Aorta (tissue), 5 donors: Measurements from ENCODE around the gene TMEM141. TPM values are rescaled to one million over a fixed set of nuclear protein-coding genes. Genes with fewer than 3 reads are reported as not detected.
"Not testable (repeated sequence)": the region's sequence is repeated elsewhere in the genome, so short reads cannot be mapped to it uniquely, and the experiment has no call there.

ENCODE experiments used
- ATAC-seq: fragments of 200-7000 bp; cut with Tn5 transposase; one replicate; pipeline ENCODE4 v1.9.1; 2022; ENCODE audit warnings: moderate library complexity; ENCODE audit not compliant: low FRiP score
- DNase-seq, 2 donors: peaks; one replicate each; pipeline ENCODE4 v3.0.0-alpha.2; 2020
- H3K27ac ChIP-seq, 2 donors: one replicate each; pipeline ENCODE4 v1.5.1; 2013; ENCODE audit warnings: low read length in 2 of 2, mild to moderate bottlenecking in 2 of 2, moderate library complexity in 2 of 2, control low read depth in 1 of 2, inconsistent platforms in 1 of 2, low read depth in 1 of 2
- H3K27me3 ChIP-seq, 2 donors: one replicate each; pipeline ENCODE4 v1.6.1; 2013; ENCODE audit warnings: control low read depth in 1 of 2, low read length in 1 of 2, mild to moderate bottlenecking in 1 of 2, moderate library complexity in 1 of 2; ENCODE audit not compliant: insufficient read depth in 2 of 2, control insufficient read depth in 1 of 2
- H3K36me3 ChIP-seq, 2 donors: one replicate each; pipeline ENCODE4 v1.6.1; 2013; ENCODE audit warnings: control low read depth in 1 of 2, low read length in 1 of 2, mild to moderate bottlenecking in 1 of 2; ENCODE audit not compliant: insufficient read depth in 2 of 2, control insufficient read depth in 1 of 2
- H3K4me1 ChIP-seq, 2 donors: one replicate each; pipeline ENCODE4 v1.6.1; 2013; ENCODE audit warnings: low read length in 2 of 2, control low read depth in 1 of 2, mild to moderate bottlenecking in 1 of 2, moderate library complexity in 1 of 2; ENCODE audit not compliant: insufficient read depth in 2 of 2, control insufficient read depth in 1 of 2
- H3K4me3 ChIP-seq, 2 donors: one replicate each; pipeline ENCODE4 v1.5.1; 2013; ENCODE audit warnings: low read length in 2 of 2, control low read depth in 1 of 2, mild to moderate bottlenecking in 1 of 2
- H3K9me3 ChIP-seq: one replicate; pipeline ENCODE4 v1.6.1; 2013; ENCODE audit warnings: mild to moderate bottlenecking, low read length; ENCODE audit not compliant: control insufficient read depth
- WGBS, 2 donors: extraction: QIAGEN DNeasy Blood & Tissue Kit; methylation state at CpG; one replicate each; pipeline ENCODE4 v1.1.7; 2013; 5-methylcytosine and 5-hydroxymethylcytosine counted together
- intact Hi-C, 2 donors: fragments of 100-400 bp; cut with DNase I; formaldehyde crosslinking; loops; one replicate each; pipeline versions ENCODE4 v1.14.2 to v1.15.0; 2022
- polyA plus RNA-seq, 2 donors: library from polyadenylated mRNA; stranded (reverse); fragments of 200-250 nt; gene quantifications; one replicate each; pipeline ENCODE4 v1.2.3, GENCODE V29; 2013
- total RNA-seq, 2 donors: library from RNA; stranded (reverse); fragmentation: NEBNext Ultra II Directional; extraction: Animal tissue kit (Norgen Biotek cat#: 25700); gene quantifications; one replicate each; pipeline ENCODE4 v1.2.1, GENCODE V29; 2021
- donor health status: healthy with polysubstance abuse.
- donor health status: Bipolar disorder and iron deficiency.
- donor health status: DM: no; HTN: no; CAD: no.
- donor health status: DM: no; HTN: no; CAD: no.
- donor health status: DM: yes; HTN: yes; CAD: no.

Gene TMEM141
- total and polyA plus RNA-seq, 4 donors: 26.6 to 95.8 (median 42.0) TPM

- ATAC-seq (no peak), DNase-seq (peak; percentile 42 to 59)
- Histone ChIP-seq H3K27ac (no peak overlapping the region), H3K4me3 (no peak overlapping the region), H3K36me3 (no peaks in the 10 kb centered on the region), H3K9me3 (no peaks in the 10 kb centered on the region), H3K27me3 (no peaks in the 10 kb centered on the region), H3K4me1 (no peaks in the 10 kb centered on the region)
- intact Hi-C loops: loop anchor here in 1 of 2 donors (5.0 kb wide), 1 partner anchor 148 kb away; the partner anchor contains the start of gene FBXW5
- 86 to 88% methylated on average over 14 of the region's 14 CpGs for WGBS, 2 donors
Measured at GRCh38 chr9:136794281-136794999, 3.3 kb downstream of the TMEM141 start.

GRCh38 chr9:136795000-136795348 lies 3.8 kb downstream of the TMEM141 start:
- intact Hi-C loops: loop anchor here in 1 of 2 donors (5.0 kb wide), 1 partner anchor 147 kb away; the partner anchor contains the start of gene FBXW5
- peaks cover 0 to 2% of the 10 kb centered on the region in 2 donors for H3K27me3 ChIP-seq
- DNase-seq (peak; percentile 18 to 22), ATAC-seq (no peak)
- H3K4me3 ChIP-seq: no peak overlapping the region
- H3K36me3 ChIP-seq: no peaks in the 10 kb centered on the region
- no peaks in the 10 kb centered on the region for H3K4me1 ChIP-seq
- no peaks in the 10 kb centered on the region for H3K9me3 ChIP-seq
- 72 to 74% methylated on average over 6 of the region's 6 CpGs for WGBS, 2 donors
- H3K27ac ChIP-seq: no peak overlapping the region

DNA sequence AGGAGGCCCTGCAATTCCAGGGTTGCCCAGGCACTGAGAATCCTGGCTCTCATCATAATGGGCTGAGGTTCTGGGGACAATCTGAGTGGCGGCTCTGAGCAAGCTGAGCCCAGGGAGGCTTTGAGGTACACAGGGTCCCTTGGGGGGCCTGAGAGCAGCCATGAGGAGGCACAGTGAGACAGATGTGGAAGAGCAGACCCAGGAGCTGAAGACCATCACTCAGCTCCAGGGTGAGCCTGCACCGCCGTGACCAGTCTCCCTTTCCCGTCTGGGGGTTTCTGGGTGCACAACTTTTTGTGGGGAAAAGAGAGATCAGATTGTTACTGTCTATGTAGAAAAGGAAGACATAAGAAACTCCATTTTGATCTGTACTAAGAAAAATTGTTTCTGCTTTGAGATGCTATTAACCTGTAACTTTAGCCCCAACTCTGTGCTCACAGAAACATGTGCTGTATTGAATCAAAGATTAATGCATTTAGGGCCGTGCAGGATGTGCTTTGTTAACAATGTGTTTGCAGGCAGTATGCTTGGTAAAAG lies 5.2 kb downstream of the TMEM141 start, which contains the start of gene CCDC183:
TSS of gene CCDC183 (plus strand) at position 101 of the 537 bp plus-strand sequence. CDS start at position 161, 60 bp downstream.
- no peak within 1 kb of the TSS for H3K4me3 ChIP-seq
- 39 to 45% methylated on average over 5 of the region's 5 CpGs for WGBS, 2 donors
- H3K36me3 ChIP-seq: no peaks in the 10 kb centered on the region
- peak in 1 of 2 donors; percentile 37 for DNase-seq
- intact Hi-C loops: no loop called here
- H3K27ac ChIP-seq: no peak within 1 kb of the TSS
- peaks cover 0 to 2% of the 10 kb centered on the region in 2 donors for H3K27me3 ChIP-seq
- H3K9me3 ChIP-seq: no peaks in the 10 kb centered on the region
- no peaks in the 10 kb centered on the region for H3K4me1 ChIP-seq
- no peak for ATAC-seq

- ATAC-seq, H3K36me3 ChIP-seq, H3K27me3 ChIP-seq, H3K4me1 ChIP-seq, intact Hi-C loops, H3K27ac ChIP-seq, H3K4me3 ChIP-seq, H3K9me3 ChIP-seq: not testable (repeated sequence)
- 0 to 4% methylated on average over 10 of the region's 10 CpGs for WGBS, 2 donors
- peak; percentile 2 to 13 for DNase-seq
Measured at GRCh38 chr9:136796775-136797347, 5.7 kb downstream of the TMEM141 start.

GRCh38 chr9:136798708-136799078 lies 7.5 kb downstream of the TMEM141 start:
- H3K4me3 ChIP-seq: no peak overlapping the region
- DNase-seq: peak; percentile 38 to 57
- ATAC-seq: no peak
- WGBS, 2 donors: 82 to 91% methylated on average over 6 of the region's 6 CpGs
- no peaks in the 10 kb centered on the region for H3K4me1 ChIP-seq
- intact Hi-C loops: no loop called here
- no peaks in the 10 kb centered on the region for H3K9me3 ChIP-seq
- H3K36me3 ChIP-seq: no peaks in the 10 kb centered on the region
- peaks cover 0 to 2% of the 10 kb centered on the region in 2 donors for H3K27me3 ChIP-seq
- no peak overlapping the region for H3K27ac ChIP-seq

DNA sequence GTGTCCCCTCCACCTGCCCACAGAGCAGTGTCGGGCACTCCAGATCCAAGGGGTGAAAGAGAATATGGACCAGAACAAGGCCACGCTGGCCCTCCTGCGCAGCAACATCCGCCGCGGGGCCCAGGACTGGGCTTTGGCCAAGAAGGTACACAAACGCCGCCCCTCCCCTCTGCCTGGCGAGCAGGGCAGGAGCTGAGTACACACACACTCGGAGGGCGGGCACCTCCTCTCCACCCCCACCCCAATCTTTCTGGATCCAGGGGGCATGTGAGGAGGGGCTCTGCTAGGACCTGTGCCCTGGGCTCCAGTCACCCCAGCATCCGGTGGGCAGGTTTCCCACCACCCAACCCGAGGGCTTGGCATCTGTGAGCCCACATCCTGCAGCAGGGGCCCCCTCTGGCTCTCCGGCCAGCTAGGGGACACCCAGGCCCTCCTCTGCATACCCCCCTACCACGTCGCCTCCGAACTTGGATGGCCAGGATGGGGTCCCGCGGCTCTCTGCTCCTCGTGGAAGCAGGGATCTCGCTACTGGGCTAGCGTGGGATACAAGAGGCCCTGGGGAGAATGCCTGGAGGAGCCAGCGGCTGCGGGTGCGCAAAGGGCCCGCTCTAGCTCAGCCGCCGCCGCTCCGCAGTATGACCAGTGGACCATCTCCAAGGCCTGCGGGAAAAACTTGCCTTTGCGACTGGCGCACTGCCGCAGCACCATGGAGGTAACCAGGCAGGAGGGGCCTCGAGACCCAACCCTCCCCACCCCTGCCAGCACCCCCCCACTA lies 8.1 kb downstream of the TMEM141 start:
- intact Hi-C loops: no loop called here
- Histone ChIP-seq H3K4me3 (no peak overlapping the region), H3K4me1 (no peaks in the 10 kb centered on the region), H3K36me3 (no peaks in the 10 kb centered on the region), H3K9me3 (no peaks in the 10 kb centered on the region), H3K27ac (no peak overlapping the region), H3K27me3 (peaks cover 0 to 2% of the 10 kb centered on the region in 2 donors)
- DNase-seq (peak; percentile 48 to 71), ATAC-seq (no peak)
- WGBS, 2 donors: 14 to 17% methylated on average over 34 to 35 of the region's 35 CpGs

- WGBS, 2 donors: 0 to 1% methylated on average over 51 to 63 of the region's 63 CpGs
- ATAC-seq: peak; percentile 39
- no peaks in the 10 kb centered on the region for H3K4me1 ChIP-seq
- H3K27ac ChIP-seq: no peak overlapping the region
- peaks cover 0 to 2% of the 10 kb centered on the region in 2 donors for H3K27me3 ChIP-seq
- intact Hi-C loops: no loop called here
- H3K36me3 ChIP-seq: no peaks in the 10 kb centered on the region
- peak; percentile 75 to 87 for DNase-seq
- H3K9me3 ChIP-seq: no peaks in the 10 kb centered on the region
- no peak overlapping the region for H3K4me3 ChIP-seq
Measured at GRCh38 chr9:136799854-136800657, 8.9 kb downstream of the TMEM141 start.

GRCh38 chr9:136802321-136802720 lies 11.2 kb downstream of the TMEM141 start:
- DNase-seq: peak in 1 of 2 donors; percentile 38
- H3K9me3 ChIP-seq: no peaks in the 10 kb centered on the region
- intact Hi-C loops: no loop called here
- no peaks in the 10 kb centered on the region for H3K36me3 ChIP-seq
- H3K4me3 ChIP-seq: no peak overlapping the region
- no peak overlapping the region for H3K27ac ChIP-seq
- no peak for ATAC-seq
- H3K27me3 ChIP-seq: peaks cover 0 to 2% of the 10 kb centered on the region in 2 donors
- no peaks in the 10 kb centered on the region for H3K4me1 ChIP-seq
- 79 to 93% methylated on average over 6 of the region's 6 CpGs for WGBS, 2 donors
